Uterus (tissue), 2 donors: ENCODE data around the gene ARHGAP31.

ENCODE experiments used
- CTCF ChIP-seq, 4 experiments: fragments of 200-600 bp in 2 of 4; fragments of 450-650 bp in 2 of 4; sonication (generic) in 2 of 4; IDR thresholded peaks; one replicate each; pipeline ENCODE4 v1.5.1; 2016 to 2019; ENCODE audit warnings: antibody characterized with exemption in 4 of 4, mild to moderate bottlenecking in 2 of 4, moderate library complexity in 1 of 4
- POLR2A ChIP-seq, 2 donors: fragments of 450-650 bp; IDR thresholded peaks; one replicate each; pipeline ENCODE4 v1.6.1; 2016; ENCODE audit warnings: antibody characterized with exemption in 2 of 2, mild to moderate bottlenecking in 1 of 2, moderate library complexity in 1 of 2

DNA sequence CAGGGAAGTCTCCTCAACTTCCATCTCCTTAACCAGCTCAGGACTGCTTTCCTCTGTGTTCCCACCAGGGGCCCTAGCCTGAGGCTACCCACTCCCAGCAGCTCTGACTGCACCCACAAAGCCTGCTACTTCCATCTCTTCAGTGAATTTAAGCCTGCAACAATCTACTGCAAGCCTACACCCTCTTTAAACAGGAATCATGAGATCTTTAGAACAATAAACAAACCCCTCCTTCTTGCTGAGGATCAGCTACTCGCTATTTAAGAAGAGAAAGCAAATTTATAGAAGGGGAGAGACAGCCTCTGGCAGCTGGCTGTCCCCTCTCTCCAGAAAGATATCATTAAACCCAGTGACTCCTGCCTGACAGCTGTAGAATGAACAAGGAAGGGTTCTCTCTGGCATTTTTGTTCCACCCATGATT lies 51.9 kb downstream of the ARHGAP31 start:
- no peak for TF ChIP-seq CTCF (IDR thresholded peaks at IDR 0.05)
- TF ChIP-seq POLR2A (IDR thresholded peaks at IDR 0.05) = no peak
